ENCODE measurements around the gene ZNF609.

ZNF609 gene

DNA sequence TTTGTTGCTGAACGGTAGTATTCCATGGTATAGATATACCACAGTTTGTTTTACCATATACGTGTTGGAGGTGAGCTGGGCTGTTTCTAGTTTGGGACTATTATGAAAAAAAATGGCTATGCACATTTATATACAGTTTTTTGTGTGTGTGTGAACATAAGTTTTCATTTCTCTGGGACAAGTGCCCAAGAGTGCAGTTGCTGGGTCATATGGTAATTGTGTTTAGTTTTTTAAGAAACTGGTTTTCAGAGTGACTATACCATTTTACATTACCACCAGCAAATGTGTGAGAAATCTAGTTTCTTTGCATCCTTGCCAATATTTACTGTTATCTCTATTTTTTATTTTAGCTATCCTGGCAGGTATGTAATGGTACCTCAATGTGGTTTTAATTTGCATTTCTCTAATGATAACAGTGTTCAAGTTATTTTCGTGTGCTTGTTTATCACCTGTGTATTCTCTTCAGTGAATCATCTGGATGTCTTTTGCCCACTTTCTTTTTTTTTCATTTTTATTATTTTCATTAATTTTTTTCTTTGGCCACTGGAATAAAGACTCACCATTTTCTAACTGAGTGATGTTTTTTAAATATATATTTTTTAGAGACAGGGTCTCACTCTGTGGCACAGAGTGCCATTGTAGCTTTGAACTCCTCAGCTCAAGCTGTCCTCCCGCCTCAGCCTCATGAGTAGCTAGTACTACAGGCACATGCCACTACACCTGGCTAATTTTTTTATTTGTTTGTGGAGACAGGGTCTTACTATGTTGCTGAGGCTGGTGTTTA is 75.3 kb downstream of the ZNF609 start:
- no peak for DNase-seq (ENCODE audit: low read depth)

DNA sequence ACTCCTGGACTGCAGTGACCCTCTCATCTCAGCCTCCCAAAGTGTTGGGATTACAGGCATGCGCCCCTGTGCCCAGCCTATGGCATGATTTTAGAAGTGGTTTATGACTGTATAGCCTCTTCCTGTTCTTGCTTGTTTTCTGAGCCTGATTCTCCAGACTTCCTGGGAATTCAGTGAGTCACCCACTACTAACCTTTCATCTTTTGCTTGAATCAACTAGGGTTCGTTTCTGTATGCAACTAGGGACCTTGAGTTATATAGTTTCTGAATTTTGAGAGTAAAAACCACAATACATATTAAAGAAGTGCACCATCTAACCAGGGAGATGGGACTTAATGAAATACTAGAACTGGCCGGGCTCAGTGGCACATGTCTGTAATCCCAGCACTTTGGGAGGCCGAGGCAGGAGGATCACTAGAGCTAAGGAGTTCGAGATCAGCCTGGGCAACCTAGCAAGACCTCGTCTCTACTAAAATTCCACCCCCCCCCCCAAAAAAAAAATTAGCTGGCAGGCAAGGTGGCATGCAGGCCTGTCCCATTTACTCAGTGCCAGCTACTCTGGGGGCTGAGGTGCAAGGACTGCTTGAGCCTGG is 76.0 kb downstream of the ZNF609 start:
- peak; percentile 67 for DNase-seq (ENCODE audit: low read depth)

DNA sequence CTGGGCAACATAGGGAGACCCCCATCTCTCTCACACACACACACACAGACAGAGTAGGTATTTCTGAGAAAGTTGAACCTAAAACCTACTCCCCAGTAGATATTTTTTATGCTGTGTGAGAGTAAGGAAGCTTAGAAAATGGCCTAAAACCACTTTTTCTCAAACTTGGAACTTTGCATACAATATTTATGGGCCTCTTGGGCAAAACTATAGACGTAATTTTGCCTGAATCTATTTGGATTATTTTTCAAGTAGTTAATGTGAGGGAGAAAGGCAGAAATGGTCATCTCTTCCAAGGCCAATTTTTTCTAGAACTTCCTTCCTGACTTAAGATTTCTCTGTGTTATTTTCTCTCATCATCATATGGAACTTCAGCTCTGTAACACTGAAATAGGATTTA is 81.7 kb downstream of the ZNF609 start:
- DNase-seq (ENCODE audit: low read depth): no peak

DNA sequence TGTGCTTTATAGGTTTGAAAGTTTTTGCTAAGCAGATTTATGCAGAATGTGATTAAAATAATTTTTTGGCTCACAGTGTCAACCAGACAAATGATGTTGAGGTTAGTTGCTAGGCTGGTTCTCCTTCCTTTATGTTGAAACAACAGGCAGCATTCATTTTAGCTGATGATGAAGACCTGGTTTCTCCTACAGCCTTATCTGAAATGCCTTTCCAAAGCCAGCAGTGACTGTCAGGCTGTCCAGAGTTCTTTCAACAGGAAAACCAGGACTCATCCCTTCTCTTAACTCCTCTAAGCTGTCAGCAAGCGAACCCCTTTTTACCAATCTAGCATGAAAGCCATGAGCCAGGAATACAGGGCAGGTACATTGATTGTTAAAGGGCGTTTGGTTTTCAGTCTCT is 84.1 kb downstream of the ZNF609 start:
- DNase-seq (ENCODE audit: low read depth): no peak

DNA sequence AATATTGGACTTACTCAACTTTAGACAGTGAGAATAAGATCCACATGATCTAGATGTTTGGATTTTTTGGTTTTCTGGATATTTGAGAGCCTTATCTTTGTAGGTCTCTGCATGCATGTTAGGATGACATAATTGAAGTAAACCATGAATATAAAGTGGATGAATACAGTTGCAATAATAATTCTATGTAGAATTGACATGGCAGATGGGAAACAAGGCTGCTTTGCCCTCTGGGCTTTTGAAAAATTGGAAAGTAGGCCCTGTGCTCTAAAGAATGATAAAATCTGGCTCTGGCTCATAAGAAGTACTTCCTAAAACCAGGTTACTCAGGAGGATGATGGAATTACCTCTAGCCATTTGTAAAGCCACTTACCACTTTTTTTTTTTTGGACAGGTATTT is 86.9 kb downstream of the ZNF609 start:
- DNase-seq (ENCODE audit: low read depth): no peak

DNA sequence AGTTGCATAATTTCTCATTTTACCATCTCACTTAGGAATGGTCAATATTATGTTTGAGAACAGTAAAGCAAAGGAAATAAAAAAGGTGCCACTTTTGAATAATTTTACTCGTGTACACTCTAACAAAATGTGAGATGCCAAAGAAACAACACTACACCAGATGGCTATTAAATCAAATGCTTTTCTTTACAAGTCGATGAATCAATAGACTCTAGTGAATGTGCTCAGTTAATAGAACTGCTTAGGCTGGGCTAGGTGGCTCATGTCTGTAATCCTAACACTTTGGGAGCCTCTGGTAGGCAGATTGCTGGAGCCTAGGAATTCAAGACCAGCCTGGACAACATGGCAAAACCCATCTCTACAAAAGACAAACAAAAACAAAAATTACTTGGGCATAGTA is 87.9 kb downstream of the ZNF609 start:
- no peak for DNase-seq (ENCODE audit: low read depth)

DNA sequence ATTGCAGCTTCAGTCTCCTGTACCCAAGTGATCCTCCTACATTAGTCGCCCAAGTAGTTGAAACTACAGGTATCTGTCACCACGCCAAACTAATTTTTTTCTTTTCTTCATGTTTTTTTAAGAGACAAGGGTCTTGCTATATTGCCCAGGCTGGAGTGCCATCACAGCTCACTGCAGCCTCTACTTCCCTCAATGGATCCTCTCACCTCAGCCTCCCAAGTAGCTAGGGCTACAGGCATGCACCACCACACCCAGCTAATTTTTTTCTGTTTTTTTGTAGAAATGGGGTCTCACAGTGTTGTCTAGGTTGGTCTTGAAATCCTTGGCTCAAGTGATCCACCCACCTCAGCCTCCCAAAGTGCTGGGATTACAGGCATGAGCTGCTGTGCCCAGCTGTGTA is 89.5 kb downstream of the ZNF609 start:
- no peak for DNase-seq (ENCODE audit: low read depth)

DNA sequence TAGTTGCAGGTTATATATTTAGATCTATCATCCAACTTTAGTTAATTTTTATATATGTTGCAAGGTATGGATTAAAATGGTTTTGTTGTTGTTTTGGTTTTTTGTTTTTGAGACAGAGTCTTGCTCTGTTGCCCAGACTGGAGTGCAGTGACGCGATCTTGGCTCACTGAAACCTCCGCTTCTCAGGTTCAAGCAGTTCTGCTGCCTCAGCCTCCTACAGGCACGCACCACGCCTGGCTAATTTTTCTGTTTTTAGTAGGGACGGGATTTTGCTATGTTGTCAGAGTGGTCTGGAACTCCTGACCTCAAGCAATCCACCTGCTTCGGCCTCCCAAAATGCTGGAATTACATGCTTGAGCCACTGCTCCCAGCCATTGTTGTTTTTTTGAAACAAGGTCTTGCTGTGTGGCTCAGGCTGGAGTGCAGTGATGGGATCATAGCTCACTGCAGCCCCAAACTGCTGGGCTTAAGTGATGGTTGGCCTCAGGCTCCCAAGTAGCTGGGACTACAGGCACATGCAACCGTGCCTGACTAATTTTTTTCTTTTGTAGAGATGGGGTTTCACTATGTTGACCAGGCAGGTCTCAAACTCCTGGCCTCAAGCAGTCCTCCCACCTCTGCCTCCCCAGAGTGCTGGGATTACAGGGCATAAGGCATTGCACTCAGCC is 92.0 kb downstream of the ZNF609 start:
- DNase-seq (ENCODE audit: low read depth): no peak

DNA sequence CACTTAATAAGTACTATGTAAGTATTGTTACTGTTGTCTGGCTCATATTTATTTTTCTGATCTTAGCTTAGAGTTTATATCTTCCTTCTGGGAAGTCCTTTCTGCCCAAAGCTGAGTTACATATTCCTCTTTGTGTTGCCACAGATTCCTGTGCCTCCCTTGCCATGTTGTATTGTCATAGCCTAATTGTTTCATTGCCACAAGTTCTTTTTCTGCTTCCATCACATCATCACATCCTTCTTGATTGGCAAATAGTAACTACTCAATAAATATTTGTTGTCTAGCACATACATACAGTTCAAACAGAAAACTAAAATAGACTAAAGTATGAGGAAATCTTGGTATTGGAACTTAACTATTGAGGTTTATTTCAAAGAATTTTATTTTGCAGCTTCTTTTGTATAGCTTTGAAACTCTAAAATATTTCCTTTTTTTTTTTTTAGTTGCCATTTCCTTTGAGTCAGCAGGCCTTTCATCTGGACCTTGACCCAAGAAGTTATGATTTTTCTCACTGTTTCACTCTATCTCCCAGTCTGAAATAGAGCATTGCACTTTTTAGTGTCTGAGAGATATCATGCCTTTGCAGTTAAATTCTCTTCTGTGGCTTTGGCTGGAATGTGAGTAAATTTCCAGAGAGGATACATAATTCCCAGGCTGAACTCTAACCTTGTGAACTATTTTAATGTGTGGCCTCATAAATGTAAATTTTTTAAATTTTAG is 98.2 kb downstream of the ZNF609 start:
- DNase-seq (ENCODE audit: low read depth): no peak

DNA sequence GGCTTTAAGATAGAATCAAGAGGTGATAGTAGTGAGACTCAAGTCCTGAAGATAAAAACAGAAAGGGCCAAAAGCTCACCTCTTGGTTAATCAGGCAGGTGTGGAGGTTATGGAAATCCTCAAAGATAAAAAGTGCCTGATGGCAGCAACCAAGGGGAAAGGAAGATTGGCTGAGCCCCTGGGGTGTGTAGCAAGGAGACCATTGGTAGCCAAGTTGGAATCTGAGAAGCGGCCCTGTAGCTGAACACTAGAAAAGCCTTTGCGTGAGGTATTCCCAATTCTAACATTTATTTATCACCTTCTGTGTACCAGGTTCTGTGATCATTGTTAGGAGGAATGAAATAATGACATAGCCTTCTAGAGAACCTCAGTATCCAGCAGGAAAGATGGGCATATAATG is 98.9 kb downstream of the ZNF609 start:
- no peak for DNase-seq (ENCODE audit: low read depth)

DNA sequence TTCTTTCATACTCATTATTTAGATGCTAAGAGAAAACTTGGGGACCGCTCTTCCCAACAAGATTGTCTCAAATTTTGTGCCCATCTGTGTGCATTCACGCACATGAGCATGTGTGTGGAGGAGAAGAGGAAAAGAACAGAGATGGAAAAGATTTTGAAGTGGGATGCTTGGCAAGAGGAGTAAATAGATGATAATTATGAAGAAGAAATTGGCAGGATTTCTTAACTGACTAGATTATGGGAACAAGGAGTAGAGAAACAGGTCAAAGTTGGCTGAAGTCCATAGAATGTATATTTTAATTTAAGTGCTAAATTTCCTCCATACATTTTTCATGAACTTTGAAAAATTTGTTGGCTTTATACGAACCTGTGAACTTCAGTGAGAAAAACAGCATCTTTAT is 100.1 kb downstream of the ZNF609 start:
- no peak for DNase-seq (ENCODE audit: low read depth)

DNA sequence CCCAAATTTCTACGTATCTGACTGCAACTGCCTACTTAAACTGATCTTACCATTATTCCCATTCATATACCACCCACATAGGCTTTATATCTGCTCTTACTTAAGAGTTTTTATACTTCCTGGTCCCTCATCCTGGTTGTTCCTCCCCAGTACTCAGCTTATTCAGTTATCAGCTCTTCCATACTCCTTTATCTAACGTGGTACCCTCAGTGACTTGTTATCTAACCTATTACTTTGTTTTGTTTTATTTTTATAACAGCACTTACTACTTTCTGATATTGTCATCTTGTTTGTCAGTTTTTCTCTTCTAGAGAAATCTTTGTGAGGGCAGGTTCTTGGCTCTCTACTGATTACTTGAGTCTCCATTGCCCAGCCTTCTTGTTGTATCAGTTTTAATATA is 100.6 kb downstream of the ZNF609 start:
- DNase-seq (ENCODE audit: low read depth): no peak

DNA sequence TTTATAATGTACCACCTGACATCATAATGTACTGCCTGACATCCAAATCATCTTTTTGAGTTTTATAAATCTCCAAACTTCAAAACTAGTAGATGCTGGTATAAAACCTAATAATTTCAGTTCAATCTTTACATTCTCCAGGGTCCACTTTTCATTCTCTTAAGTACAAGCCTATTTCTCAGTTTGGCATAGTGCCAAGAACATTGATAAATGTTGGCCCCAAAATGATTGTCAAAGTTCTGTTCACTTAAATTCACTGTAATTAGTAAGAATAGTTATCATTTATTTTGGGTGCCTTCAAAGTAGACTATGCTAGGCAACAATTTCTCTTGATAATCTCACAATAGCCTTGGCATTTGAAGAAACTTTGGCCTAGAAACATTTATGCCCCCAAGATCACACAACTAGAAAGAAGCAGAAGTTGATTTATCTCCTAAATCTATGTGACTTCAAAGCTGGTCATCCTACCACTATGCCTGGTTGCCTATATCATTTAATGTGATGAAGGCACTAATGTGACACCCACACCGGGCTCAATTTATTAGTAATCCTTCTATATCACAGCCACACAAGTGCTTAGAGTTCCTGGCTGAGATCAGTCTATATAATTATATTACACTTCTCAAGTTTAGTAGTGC is 101.7 kb downstream of the ZNF609 start:
- no peak for DNase-seq (ENCODE audit: low read depth)

DNA sequence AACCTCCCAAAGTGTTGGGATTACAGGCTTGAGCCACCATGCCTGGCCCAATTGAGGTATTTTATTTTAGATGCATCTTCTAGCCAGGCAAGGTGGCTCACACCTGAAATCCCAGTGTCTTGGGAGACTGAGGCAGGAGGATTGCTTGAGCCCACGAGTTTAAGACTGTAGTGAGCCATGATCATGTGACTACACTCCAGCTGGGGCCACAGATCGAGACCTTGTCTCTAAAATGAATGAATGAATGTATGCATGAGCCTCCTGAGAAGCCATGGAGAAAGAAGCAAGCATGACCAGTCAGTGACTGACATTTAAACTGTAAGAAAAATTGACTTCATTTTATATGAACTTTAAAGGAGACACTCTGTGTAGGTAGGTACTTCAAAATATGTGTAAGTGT is 105.7 kb downstream of the ZNF609 start:
- DNase-seq (ENCODE audit: low read depth): no peak

DNA sequence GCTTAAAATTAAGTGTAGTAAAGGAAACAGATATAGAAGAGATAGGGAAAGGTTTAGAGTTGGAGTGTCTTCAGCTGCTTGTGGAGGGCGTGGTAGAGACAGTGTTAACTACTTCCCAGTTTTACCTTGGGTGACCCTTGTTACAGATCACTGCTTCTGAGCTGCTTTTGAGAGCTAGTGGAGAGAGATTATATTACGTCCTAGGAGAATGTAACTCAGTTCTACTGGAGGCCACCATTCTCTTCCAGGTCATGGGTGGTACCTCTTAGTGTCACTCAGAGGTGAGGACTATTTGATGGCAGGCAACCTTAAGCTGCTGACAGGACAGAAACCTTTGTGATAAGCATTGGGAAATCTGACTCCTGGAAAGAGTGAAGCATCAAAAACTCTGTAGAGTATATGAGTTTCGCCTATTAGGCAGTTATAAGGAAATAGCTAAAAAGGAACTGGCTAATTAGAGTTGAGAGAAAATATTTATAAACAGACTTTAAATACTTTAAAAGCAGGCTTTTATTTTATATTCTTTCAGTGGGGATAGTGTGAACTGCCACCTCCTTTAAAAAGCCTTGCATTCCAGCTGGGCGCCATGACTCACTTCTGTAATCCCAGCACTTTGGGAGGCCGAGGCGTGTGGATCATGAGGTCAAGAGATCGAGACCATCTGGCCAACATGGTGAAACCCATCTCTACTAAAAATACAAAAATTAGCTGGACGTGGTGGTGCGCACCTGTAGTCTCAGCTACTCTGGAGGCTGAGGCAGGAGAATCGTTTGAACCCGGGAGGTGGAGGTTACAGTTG is 106.5 kb downstream of the ZNF609 start:
- DNase-seq (ENCODE audit: low read depth): no peak

DNA sequence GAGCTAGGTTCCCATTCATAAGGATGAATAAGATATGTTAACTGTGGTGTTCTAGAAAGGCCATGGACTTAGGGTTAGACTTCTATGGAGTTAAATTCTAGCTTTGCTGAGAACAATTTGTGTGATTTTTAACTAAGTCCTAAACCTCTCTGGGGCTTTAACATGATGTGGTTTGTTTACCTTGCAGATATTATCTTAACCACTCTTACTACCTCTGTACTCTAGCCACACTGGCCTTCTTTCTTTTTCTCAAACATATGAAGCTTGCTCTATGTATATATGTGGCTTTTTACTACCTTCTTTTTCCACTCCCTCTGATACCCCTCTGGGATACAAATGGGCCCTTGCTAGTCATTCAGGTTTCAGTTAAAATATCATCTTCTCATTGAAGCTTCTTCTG is 108.4 kb downstream of the ZNF609 start:
- DNase-seq (ENCODE audit: low read depth): no peak

DNA sequence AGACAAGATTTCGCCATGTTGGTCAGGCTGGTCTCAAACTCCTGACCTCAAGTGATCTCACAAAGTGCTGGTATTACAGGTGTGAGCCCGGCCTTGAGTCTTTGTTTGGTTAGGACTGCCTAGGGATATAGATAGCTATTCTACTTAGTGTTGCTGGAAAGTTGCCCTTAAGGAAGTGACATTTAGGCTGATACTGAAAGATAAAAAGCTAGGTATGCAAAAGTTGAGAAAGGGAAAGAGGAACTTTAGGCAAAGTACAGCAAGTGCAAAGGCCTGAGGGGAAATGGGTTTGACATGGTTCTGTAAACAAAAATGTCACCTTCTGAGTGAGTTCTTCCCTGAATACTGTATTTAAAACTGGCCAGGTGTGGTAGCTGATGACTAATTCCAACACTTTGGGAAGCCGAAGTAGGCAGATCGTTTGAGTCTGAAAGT is 111.5 kb downstream of the ZNF609 start:
- DNase-seq (ENCODE audit: low read depth): no peak

DNA sequence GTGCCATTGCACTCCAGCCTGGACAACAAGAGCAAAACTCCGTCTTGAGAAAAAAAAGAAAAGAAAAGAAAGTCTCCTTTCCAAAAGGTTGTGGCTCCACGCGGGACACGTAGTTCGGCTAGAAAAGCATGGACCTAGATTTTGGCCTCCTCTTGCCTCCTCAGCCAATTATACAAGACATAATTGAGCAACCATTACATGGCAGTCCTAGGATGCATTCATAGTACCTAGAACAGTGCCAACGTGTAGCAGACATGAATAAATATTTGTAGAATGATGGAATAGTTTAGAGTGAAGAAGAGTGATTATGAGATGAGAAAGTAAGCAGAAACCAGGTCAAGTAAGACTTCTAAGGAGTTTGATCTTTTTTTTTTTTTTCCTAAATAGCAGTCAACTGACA is 112.5 kb downstream of the ZNF609 start:
- no peak for DNase-seq (ENCODE audit: low read depth)

DNA sequence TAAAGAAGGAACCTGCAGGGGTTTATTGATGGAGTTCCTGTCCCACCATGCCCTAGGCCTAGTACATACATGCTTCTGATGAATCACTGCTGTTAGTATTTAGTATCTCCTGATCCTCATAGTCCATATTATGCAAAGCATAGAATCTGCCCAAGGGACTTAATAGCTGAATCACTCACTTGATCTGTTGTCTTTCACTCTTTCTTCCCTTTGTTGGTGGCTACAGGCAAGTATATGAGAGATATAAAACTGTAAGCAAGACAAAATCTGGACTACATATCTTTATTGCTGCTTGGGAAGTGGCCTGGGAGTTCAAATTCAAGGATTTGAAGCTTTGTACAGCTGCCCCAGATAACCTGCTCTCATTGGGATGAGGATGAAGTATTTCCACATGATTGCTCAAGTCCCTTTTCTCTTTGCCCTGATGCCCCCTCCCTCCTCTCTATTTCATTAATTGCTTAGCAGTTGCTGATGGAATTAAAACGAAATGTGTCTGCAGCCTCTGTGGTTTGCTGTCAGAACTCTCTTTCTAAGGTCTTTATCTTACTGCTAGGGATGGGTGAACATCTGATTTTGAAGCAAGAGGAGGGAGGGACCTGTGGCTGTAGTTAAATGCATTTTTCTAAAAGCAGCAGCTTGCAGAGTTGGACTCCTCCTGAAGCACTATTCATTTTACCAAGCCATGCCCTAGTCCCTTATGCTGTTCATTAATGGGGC is 114.1 kb downstream of the ZNF609 start:
- peak; percentile 20 for DNase-seq (ENCODE audit: low read depth)

DNA sequence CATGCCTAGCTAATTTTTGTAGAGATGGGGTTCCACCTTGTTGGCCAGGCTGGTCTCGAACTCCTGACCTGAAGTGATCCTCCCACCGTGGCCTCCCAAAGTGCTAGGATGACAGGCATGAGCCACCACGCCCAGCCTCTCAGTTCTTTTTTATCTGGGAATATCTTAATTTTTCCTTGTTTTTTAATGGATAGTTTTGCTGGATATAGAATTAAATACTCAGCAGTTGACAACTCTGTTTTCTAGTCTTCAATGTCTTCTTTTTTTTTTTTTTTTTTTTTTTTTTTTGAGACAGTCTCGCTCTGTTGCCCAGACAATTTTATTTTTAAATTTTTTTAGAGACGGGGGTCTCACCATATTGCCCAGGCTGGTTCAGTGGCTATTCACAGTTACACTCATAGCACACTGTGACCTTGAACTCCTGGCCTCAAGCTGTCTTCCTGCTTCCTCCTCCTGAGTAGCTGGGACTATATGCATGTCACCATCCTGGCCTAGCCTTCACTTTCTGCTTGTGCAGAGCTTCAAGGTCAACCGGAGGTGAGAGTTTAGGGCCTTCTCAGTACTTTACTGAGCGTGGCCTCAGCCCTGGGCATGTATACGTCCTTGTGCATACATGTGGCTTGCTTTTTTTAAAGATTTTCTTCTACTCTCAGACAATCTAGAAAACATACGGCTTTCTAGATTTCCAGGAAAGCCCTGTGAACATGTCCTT is 120.5 kb downstream of the ZNF609 start:
- no peak for DNase-seq (ENCODE audit: low read depth)
